Lower lobe of right lung (tissue), 2 donors: Measurements from ENCODE around the gene UROC1. TPM values are rescaled to one million over a fixed set of nuclear protein-coding genes. Genes with fewer than 3 reads are reported as not detected.
A peak's percentile ranks its signal among the peaks of the same experiment; 100 is the strongest.
"Not testable (repeated sequence)": the region's sequence is repeated elsewhere in the genome, so short reads cannot be mapped to it uniquely, and the experiment has no call there.

Experiments used
- ATAC-seq, 2 donors: fragments of 200-7000 bp; cut with Tn5 transposase; one replicate each; pipeline ENCODE4 v1.9.1; 2020 to 2022; ENCODE audit warnings: mild to moderate bottlenecking in 2 of 2, moderate library complexity in 2 of 2
- DNase-seq: peaks from one replicate; pipeline ENCODE4 v3.0.0-alpha.2; 2020
- H3K27ac ChIP-seq: fragments of 200-600 bp; one replicate; pipeline ENCODE4 v1.8.0; 2022
- H3K27me3 ChIP-seq: fragments of 200-600 bp; one replicate; pipeline ENCODE4 v1.8.0; 2022; ENCODE audit warnings: low read depth
- H3K36me3 ChIP-seq: fragments of 200-600 bp; one replicate; pipeline ENCODE4 v1.8.0; 2022; ENCODE audit warnings: mild to moderate bottlenecking
- H3K4me1 ChIP-seq: fragments of 200-600 bp; one replicate; pipeline ENCODE4 v1.8.0; 2022
- H3K4me3 ChIP-seq: fragments of 200-600 bp; one replicate; pipeline ENCODE4 v1.8.0; 2022; ENCODE audit warnings: mild to moderate bottlenecking
- H3K9me3 ChIP-seq: fragments of 200-600 bp; one replicate; pipeline ENCODE4 v1.8.0; 2022
- intact Hi-C: fragments of 100-400 bp; cut with DNase I; formaldehyde crosslinking; loops from one replicate; pipeline ENCODE4 v1.11.0; 2022
- total RNA-seq: library from RNA; stranded (reverse); fragmentation: NEBNext Ultra II Directional; extraction: Animal tissue kit (Norgen Biotek cat#: 25700); gene quantifications from one replicate; pipeline ENCODE4 v1.2.1, GENCODE V29; 2021
- TF ChIP-seq, protein P1 (sequence below): fragments of 200-600 bp; IDR thresholded peaks from one replicate; pipeline ENCODE4 v1.8.0; 2022; ENCODE audit warnings: antibody characterized with exemption, mild to moderate bottlenecking
- donor health status: DM: no; HTN: yes; CAD: no; lungs with severe emphysema.

The UROC1 gene
- total RNA-seq, 1 donor from 2014 or later, result not detected

DNA sequence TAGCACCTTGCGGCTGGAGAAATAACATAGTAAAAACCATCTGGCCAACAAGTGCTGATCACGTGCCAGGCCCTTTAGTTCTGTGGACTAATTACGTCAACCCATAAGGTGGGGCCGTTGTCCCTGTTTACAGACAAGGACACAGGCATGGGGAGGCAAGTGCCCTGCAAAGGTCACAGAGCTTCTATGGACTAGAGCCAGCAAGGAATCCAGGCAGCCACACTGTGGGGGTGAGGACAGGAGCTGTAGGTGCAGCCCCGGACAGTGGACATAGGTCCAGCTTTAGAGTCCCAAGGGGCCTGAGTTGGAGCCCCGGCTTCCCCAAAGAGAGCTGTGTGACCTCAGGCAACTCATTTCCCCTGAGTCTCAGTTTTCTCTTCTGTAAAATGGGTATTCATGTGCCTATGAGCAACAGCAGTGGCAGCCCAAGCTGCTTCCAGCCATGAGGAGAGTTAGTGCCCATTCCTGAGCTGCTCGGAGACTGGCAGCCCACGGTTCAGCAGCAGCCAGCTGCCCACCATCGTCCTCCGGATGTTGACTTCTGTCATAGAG is 20.2 kb upstream of the UROC1 start:
- ATAC-seq (peak; percentile 46 to 65), DNase-seq (peak; percentile 43)
- H3K9me3 ChIP-seq, result no peaks in the 10 kb centered on the region
- peaks cover 8% of the 10 kb centered on the region for H3K4me1 ChIP-seq
- H3K4me3 ChIP-seq, result no peak overlapping the region
- no peak overlapping the region for H3K27ac ChIP-seq
- TF ChIP-seq, protein P1, sequence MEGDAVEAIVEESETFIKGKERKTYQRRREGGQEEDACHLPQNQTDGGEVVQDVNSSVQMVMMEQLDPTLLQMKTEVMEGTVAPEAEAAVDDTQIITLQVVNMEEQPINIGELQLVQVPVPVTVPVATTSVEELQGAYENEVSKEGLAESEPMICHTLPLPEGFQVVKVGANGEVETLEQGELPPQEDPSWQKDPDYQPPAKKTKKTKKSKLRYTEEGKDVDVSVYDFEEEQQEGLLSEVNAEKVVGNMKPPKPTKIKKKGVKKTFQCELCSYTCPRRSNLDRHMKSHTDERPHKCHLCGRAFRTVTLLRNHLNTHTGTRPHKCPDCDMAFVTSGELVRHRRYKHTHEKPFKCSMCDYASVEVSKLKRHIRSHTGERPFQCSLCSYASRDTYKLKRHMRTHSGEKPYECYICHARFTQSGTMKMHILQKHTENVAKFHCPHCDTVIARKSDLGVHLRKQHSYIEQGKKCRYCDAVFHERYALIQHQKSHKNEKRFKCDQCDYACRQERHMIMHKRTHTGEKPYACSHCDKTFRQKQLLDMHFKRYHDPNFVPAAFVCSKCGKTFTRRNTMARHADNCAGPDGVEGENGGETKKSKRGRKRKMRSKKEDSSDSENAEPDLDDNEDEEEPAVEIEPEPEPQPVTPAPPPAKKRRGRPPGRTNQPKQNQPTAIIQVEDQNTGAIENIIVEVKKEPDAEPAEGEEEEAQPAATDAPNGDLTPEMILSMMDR, result no peak
- H3K36me3 ChIP-seq, result no peaks in the 10 kb centered on the region
- H3K27me3 ChIP-seq, result peaks cover 20% of the 10 kb centered on the region
- intact Hi-C loops, result no loop called here

DNA sequence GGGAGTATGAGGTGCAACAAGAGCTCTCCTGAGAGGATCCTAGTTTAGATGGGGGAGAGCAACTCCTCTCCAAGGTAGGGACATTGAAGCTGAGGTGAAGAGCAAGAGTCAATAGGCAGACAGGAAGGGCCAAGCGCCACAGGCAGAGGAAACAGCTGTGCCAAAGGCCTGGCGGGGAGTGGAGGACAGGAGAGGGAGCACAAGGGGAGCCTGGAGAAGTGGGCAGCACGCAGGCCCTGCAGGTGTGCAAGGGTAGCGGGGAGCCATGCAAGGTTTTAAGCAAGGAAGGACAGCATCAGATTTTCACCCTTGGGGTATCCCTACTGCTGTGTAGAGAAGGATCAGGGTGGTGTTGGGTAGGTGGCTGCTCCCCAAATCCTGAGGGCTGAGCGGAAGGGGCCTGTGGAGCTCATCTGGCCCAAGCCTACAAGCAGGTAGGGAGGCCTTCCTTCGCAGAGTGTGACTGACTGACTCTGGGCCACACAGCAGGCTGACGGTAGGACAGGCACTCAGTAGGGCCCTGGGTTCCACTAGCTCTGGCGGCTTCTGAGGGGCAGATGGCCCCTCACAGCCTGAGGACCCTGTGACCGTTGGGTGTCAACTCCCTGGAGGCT is 19.6 kb upstream of the UROC1 start:
- Histone ChIP-seq H3K27me3 (peaks cover 15% of the 10 kb centered on the region), H3K36me3 (no peaks in the 10 kb centered on the region), H3K9me3 (no peaks in the 10 kb centered on the region), H3K4me3 (no peak overlapping the region), H3K4me1 (peaks cover 8% of the 10 kb centered on the region), H3K27ac (no peak overlapping the region)
- DNase-seq, result peak; percentile 28
- TF ChIP-seq, protein P1, result no peak
- intact Hi-C loops, result no loop called here
- peak in 1 of 2 donors; percentile 3 for ATAC-seq

GRCh38 chr3:126536126-126536525 is 18.6 kb upstream of the UROC1 start:
- peak; percentile 20 for DNase-seq

GRCh38 chr3:126535636-126536035 is 18.1 kb upstream of the UROC1 start:
- Histone ChIP-seq H3K27ac (no peak overlapping the region), H3K4me1 (peaks cover 5% of the 10 kb centered on the region), H3K9me3 (no peaks in the 10 kb centered on the region), H3K27me3 (peaks cover 4% of the 10 kb centered on the region), H3K4me3 (no peak overlapping the region), H3K36me3 (no peaks in the 10 kb centered on the region)
- ATAC-seq, result no peak
- DNase-seq, result peak; percentile 18
- TF ChIP-seq, protein P1, result no peak
- intact Hi-C loops, result no loop called here

More at GRCh38 chr3:126536126-126536525, 18.6 kb upstream of the UROC1 start:
- intact Hi-C loops, result no loop called here
- Histone ChIP-seq H3K9me3 (no peaks in the 10 kb centered on the region), H3K36me3 (no peaks in the 10 kb centered on the region), H3K27ac (no peak overlapping the region), H3K4me1 (peaks cover 8% of the 10 kb centered on the region), H3K27me3 (peaks cover 4% of the 10 kb centered on the region), H3K4me3 (no peak overlapping the region)
- ATAC-seq, result no peak
- TF ChIP-seq, protein P1, result no peak

DNA sequence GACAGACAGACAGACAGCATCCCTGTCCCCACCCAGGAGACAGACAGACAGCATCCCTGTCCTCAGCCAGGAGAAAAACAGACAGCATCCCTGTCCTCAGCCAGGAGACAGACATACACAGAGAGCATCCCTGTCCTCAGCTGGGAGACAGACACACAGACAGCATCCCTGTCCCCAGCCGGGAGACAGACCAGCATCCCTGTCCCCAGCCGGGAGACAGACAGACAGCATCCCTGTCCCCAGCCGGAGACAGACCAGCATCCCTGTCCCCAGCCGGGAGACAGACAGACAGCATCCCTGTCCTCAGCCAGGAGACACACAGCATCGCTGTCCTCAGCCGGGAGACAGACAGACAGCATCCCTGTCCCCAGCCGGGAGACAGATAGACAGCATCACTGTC is 17.1 kb upstream of the UROC1 start:
- H3K27me3 ChIP-seq, intact Hi-C loops, H3K4me1 ChIP-seq, H3K36me3 ChIP-seq, H3K9me3 ChIP-seq, H3K4me3 ChIP-seq, ATAC-seq, H3K27ac ChIP-seq: not testable (repeated sequence)
- peak; percentile 0 for DNase-seq

- no peaks in the 10 kb centered on the region for H3K4me1 ChIP-seq
- TF ChIP-seq, protein P1, result no peak
Measured at GRCh38 chr3:126533506-126533905, 15.9 kb upstream of the UROC1 start.

More at GRCh38 chr3:126533506-126533905, 15.9 kb upstream of the UROC1 start:
- intact Hi-C loops, result no loop called here
- ATAC-seq, result no peak
- no peaks in the 10 kb centered on the region for H3K36me3 ChIP-seq
- H3K27ac ChIP-seq, result no peak overlapping the region
- H3K27me3 ChIP-seq, result peaks cover 4% of the 10 kb centered on the region
- no peak for DNase-seq
- no peak overlapping the region for H3K4me3 ChIP-seq
- no peaks in the 10 kb centered on the region for H3K9me3 ChIP-seq
